HCT116 (cell line): Measurements from ENCODE around the gene ITGA1.

Experiments used
- CEBPB ChIP-seq: IDR thresholded peaks from 2 replicates; pipeline ENCODE4 v1.6.1; 2012; ENCODE audit warnings: low read depth
- EZH2 ChIP-seq: fragments of 200-600 bp; sonication (generic); IDR thresholded peaks from 2 replicates; pipeline ENCODE4 v1.6.1; 2017; ENCODE audit warnings: antibody characterized with exemption, mixed run types
- POLR2A ChIP-seq: IDR thresholded peaks from 2 replicates; pipeline ENCODE4 v1.7.0; 2011; ENCODE audit warnings: borderline replicate concordance; ENCODE audit not compliant: insufficient read depth, insufficient read length; ENCODE audit errors: extremely low read depth
- RAD21 ChIP-seq: IDR thresholded peaks from 2 replicates; pipeline ENCODE4 v1.6.1; 2012; ENCODE audit warnings: low read depth, mild to moderate bottlenecking
- TF ChIP-seq, protein P1 (sequence below), 3 experiments: fragments of 200-600 bp in 1 of 3; sonication (generic) in 1 of 3; IDR thresholded peaks in 2 of 3; conservative IDR thresholded peaks in 1 of 3; 2 replicates each; pipeline ENCODE4 v1.5.1; 2012 to 2017; ENCODE audit warnings: low read depth in 2 of 3, low read length in 2 of 3, antibody characterized with exemption in 1 of 3, borderline replicate concordance in 1 of 3, control low read depth in 1 of 3, mild to moderate bottlenecking in 1 of 3, mixed read lengths in 1 of 3, mixed run types in 1 of 3, moderate library complexity in 1 of 3; ENCODE audit not compliant: insufficient read depth in 1 of 3
- TF ChIP-seq, protein P2 (sequence below): IDR thresholded peaks from 2 replicates; pipeline ENCODE4 v1.6.1; 2012; ENCODE audit warnings: low read depth

DNA sequence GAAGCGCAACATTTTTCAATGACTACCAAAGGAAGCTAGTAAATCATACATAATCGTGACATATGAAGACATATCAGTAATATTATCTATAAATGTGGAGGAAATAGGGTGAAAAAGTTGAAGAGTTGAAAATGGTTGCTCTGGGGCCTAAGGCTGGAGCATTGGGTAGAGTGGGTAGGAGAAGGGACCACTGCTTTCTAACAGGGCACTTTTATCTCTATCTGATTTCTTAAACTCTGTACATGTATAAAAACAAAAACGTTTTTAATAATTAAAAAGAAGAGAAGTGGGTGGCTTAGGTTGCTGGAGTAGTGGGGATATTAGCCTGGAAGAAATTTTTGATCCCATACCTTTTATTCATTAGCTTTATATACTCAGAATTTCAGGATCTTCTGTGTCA lies 44.2 kb upstream of the ITGA1 start:
- TF ChIP-seq, protein P1, sequence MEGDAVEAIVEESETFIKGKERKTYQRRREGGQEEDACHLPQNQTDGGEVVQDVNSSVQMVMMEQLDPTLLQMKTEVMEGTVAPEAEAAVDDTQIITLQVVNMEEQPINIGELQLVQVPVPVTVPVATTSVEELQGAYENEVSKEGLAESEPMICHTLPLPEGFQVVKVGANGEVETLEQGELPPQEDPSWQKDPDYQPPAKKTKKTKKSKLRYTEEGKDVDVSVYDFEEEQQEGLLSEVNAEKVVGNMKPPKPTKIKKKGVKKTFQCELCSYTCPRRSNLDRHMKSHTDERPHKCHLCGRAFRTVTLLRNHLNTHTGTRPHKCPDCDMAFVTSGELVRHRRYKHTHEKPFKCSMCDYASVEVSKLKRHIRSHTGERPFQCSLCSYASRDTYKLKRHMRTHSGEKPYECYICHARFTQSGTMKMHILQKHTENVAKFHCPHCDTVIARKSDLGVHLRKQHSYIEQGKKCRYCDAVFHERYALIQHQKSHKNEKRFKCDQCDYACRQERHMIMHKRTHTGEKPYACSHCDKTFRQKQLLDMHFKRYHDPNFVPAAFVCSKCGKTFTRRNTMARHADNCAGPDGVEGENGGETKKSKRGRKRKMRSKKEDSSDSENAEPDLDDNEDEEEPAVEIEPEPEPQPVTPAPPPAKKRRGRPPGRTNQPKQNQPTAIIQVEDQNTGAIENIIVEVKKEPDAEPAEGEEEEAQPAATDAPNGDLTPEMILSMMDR (IDR thresholded peaks at IDR 0.05 in 2 of 3, conservative IDR thresholded peaks at IDR 0.05 in 1 of 3; ENCODE audit: borderline replicate concordance in 1 of 3, insufficient read depth in 1 of 3, low read depth in 2 of 3, low read length in 2 of 3) = no peak
- TF ChIP-seq, protein P2, sequence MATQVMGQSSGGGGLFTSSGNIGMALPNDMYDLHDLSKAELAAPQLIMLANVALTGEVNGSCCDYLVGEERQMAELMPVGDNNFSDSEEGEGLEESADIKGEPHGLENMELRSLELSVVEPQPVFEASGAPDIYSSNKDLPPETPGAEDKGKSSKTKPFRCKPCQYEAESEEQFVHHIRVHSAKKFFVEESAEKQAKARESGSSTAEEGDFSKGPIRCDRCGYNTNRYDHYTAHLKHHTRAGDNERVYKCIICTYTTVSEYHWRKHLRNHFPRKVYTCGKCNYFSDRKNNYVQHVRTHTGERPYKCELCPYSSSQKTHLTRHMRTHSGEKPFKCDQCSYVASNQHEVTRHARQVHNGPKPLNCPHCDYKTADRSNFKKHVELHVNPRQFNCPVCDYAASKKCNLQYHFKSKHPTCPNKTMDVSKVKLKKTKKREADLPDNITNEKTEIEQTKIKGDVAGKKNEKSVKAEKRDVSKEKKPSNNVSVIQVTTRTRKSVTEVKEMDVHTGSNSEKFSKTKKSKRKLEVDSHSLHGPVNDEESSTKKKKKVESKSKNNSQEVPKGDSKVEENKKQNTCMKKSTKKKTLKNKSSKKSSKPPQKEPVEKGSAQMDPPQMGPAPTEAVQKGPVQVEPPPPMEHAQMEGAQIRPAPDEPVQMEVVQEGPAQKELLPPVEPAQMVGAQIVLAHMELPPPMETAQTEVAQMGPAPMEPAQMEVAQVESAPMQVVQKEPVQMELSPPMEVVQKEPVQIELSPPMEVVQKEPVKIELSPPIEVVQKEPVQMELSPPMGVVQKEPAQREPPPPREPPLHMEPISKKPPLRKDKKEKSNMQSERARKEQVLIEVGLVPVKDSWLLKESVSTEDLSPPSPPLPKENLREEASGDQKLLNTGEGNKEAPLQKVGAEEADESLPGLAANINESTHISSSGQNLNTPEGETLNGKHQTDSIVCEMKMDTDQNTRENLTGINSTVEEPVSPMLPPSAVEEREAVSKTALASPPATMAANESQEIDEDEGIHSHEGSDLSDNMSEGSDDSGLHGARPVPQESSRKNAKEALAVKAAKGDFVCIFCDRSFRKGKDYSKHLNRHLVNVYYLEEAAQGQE = no peak
- TF ChIP-seq CEBPB (no peak), RAD21 (no peak), POLR2A (no peak), EZH2 (no peak)
